ENCODE data around the gene MINDY1. TPM values are rescaled to one million over a fixed set of nuclear protein-coding genes. Genes with fewer than 3 reads are reported as not detected.
A peak's percentile ranks its signal among the peaks of the same experiment; 100 is the strongest.

Gene MINDY1
- total and polyA plus RNA-seq, 7 donors = 15.6 to 51.8 (median 25.5) TPM

- Histone ChIP-seq H3K27ac (peak overlapping the region; percentile 11 to 66 (median 35)), H3K9me3 (no peaks in the 10 kb centered on the region), H3K27me3 (no peaks in the 10 kb centered on the region), H3K36me3 (peaks cover 16 to 56% (median 33%) of the 10 kb centered on the region in 4 donors), H3K4me1 (peaks cover 0 to 17% (median 10%) of the 10 kb centered on the region in 4 donors), H3K4me3 (no peak overlapping the region)
- intact Hi-C loops (cut with DNase I) = loop anchor here (5.0 kb wide), 1 partner anchor 133 kb away; the partner anchor contains the start of gene TNFAIP8L2
- WGBS, 2 donors = 32 to 40% methylated on average over 6 of the region's 6 CpGs
- peak in 1 of 4 donors; percentile 19 for TF ChIP-seq POLR2AphosphoS5 (IDR thresholded peaks at IDR 0.05)
- TF ChIP-seq CTCF (IDR thresholded peaks at IDR 0.05) = peak in 3 of 4 experiments; percentile 66 to 71 (median 71)
- TF ChIP-seq EP300 (IDR thresholded peaks at IDR 0.05) = no peak
- TF ChIP-seq POLR2A (IDR thresholded peaks at IDR 0.05) = no peak
- peak; percentile 89 for DNase-seq
Observed at GRCh38 chr1:151024540-151025146, 17.9 kb upstream of the MINDY1 start.

DNA sequence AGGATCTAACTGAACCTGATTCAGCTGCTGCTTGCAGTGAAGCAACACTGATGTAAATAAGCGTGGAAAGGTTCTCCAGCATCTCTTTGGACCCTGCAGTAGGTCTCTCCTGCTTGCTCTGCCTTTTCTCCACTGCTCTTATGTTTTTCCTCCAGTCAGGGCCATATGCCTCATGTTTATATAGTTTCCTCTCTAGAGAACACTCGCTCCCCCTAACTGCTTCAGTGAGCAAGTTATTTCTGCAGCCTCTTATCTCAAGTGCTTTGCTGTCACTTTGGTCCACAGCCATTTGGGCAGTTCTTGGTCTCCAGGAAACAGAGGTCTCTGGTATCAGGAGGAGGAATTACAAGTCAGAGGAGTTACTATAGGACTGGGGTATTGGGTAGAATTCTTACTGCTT is 6.8 kb upstream of the MINDY1 start:
- intact Hi-C loops (cut with DNase I) = no loop called here
- peak overlapping the region in 3 of 4 donors; percentile 50 to 73 (median 64) for H3K27ac ChIP-seq
- no peaks in the 10 kb centered on the region for H3K27me3 ChIP-seq
- peaks cover 0 to 13% (median 0%) of the 10 kb centered on the region in 4 donors for H3K36me3 ChIP-seq
- TF ChIP-seq CTCF (IDR thresholded peaks at IDR 0.05) = no peak
- TF ChIP-seq POLR2AphosphoS5 (IDR thresholded peaks at IDR 0.05) = peak in 1 of 4 donors; percentile 29
- DNase-seq = no peak
- H3K4me3 ChIP-seq = no peak overlapping the region
- no peaks in the 10 kb centered on the region for H3K9me3 ChIP-seq
- 31 to 55% methylated on average over 2 of the region's 2 CpGs for WGBS, 2 donors
- peaks cover 0 to 39% (median 33%) of the 10 kb centered on the region in 4 donors for H3K4me1 ChIP-seq

GRCh38 chr1:151012684-151013471 is 6.2 kb upstream of the MINDY1 start:
- H3K27ac ChIP-seq = peak overlapping the region in 3 of 4 donors; percentile 50 to 73 (median 64)
- no peaks in the 10 kb centered on the region for H3K27me3 ChIP-seq
- H3K9me3 ChIP-seq = no peaks in the 10 kb centered on the region
- WGBS, 2 donors = 44 to 80% methylated on average over 14 of the region's 14 CpGs
- no peak for DNase-seq
- intact Hi-C loops (cut with DNase I) = no loop called here
- TF ChIP-seq CTCF (IDR thresholded peaks at IDR 0.05) (no peak), POLR2A (IDR thresholded peaks at IDR 0.05) (no peak), EP300 (IDR thresholded peaks at IDR 0.05) (no peak), POLR2AphosphoS5 (IDR thresholded peaks at IDR 0.05) (no peak)
- no peak overlapping the region for H3K4me3 ChIP-seq
- H3K4me1 ChIP-seq = peaks cover 0 to 41% (median 35%) of the 10 kb centered on the region in 4 donors
- H3K36me3 ChIP-seq = peaks cover 0 to 7% (median 0%) of the 10 kb centered on the region in 4 donors

DNA sequence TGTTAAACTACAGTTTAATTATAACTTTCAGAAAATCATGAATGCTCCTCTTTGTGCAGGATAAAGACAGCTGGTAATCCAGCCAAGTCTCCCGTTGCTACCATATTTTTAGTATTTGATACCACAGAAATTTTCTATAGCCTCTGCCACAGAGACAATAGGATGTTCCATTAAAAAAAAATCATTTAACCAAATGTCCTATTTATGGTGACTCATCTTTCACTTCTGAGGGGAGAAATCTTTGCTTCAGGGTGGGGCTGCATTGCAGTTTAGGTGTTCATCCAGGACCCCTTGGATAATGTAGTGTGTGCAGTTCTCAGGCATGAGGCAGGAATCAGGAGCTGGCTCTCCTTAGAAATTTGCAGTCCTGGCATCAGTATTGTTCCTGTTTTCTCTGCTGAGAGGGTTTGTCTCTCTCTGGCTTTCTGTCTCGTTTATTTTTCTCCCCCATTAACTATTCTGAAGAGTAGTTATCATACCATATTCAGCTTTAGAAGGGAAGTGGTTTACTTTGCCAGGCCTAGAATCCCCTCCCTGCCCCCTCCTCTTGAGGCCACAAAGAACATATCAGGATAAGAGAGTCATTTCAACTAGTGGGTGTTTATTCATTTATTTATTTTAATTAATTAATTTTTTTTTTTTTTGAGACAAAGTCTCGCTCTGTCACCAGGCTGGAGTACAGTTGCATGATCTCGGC is 4.6 kb upstream of the MINDY1 start:
- WGBS, 2 donors = 62 to 63% methylated on average over 4 of the region's 4 CpGs
- Histone ChIP-seq H3K9me3 (no peaks in the 10 kb centered on the region), H3K27ac (peak overlapping the region in 2 of 4 donors; percentile 20 to 73), H3K27me3 (no peaks in the 10 kb centered on the region), H3K4me3 (no peak overlapping the region), H3K36me3 (no peaks in the 10 kb centered on the region), H3K4me1 (peaks cover 0 to 54% (median 47%) of the 10 kb centered on the region in 4 donors)
- no peak for TF ChIP-seq POLR2A (IDR thresholded peaks at IDR 0.05)
- no peak for TF ChIP-seq CTCF (IDR thresholded peaks at IDR 0.05)
- TF ChIP-seq POLR2AphosphoS5 (IDR thresholded peaks at IDR 0.05) = no peak
- TF ChIP-seq EP300 (IDR thresholded peaks at IDR 0.05) = no peak
- no peak for DNase-seq
- intact Hi-C loops (cut with DNase I) = no loop called here

All from sigmoid colon (tissue), 7 donors.